Gastrocnemius medialis (tissue), 4 donors: Measurements from ENCODE around the gene CLEC10A.

Experiments
- POLR2A ChIP-seq, 2 donors: fragments of 450-650 bp; IDR thresholded peaks; one replicate each; pipeline ENCODE4 v1.6.1; 2017; ENCODE audit warnings: antibody characterized with exemption in 2 of 2, mild to moderate bottlenecking in 2 of 2, moderate library complexity in 2 of 2
- TF ChIP-seq, protein P1 (sequence below), 5 experiments: fragments of 450-650 bp in 3 of 5; fragments of 200-600 bp in 2 of 5; sonication (generic) in 2 of 5; IDR thresholded peaks in 4 of 5; conservative IDR thresholded peaks in 1 of 5; 1 replicate in 4 of 5; 2 replicates in 1 of 5; pipeline ENCODE4 v1.5.1; 2016 to 2019; ENCODE audit warnings: antibody characterized with exemption in 5 of 5, mild to moderate bottlenecking in 3 of 5, moderate library complexity in 3 of 5

DNA sequence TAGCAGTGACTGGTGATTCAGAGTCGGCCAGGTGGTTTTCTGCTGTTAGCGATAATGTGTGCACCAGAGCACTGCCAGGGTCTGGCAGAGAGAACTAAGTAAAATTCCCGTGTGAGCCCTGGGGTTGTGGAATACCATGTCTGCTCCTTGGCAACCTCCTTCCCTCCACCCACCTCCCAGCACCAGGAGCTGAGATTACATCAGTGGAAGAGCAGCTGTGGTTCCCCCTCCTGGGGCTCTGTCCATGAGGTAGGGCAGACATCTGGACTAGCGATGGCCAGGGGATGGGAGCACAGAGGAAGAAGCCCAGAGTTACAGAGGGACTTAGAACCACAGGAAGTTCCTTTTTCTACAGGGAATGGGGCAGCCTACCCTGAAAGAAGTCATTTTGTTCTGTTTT is 15.8 kb downstream of the CLEC10A start:
- TF ChIP-seq, protein P1, sequence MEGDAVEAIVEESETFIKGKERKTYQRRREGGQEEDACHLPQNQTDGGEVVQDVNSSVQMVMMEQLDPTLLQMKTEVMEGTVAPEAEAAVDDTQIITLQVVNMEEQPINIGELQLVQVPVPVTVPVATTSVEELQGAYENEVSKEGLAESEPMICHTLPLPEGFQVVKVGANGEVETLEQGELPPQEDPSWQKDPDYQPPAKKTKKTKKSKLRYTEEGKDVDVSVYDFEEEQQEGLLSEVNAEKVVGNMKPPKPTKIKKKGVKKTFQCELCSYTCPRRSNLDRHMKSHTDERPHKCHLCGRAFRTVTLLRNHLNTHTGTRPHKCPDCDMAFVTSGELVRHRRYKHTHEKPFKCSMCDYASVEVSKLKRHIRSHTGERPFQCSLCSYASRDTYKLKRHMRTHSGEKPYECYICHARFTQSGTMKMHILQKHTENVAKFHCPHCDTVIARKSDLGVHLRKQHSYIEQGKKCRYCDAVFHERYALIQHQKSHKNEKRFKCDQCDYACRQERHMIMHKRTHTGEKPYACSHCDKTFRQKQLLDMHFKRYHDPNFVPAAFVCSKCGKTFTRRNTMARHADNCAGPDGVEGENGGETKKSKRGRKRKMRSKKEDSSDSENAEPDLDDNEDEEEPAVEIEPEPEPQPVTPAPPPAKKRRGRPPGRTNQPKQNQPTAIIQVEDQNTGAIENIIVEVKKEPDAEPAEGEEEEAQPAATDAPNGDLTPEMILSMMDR (IDR thresholded peaks at IDR 0.05 in 4 of 5, conservative IDR thresholded peaks at IDR 0.05 in 1 of 5), result no peak
- TF ChIP-seq POLR2A (IDR thresholded peaks at IDR 0.05), result no peak
